HG03060 (cell line): Measurements from ENCODE around the gene KATNB1.
"Not testable (repeated sequence)": the region's sequence is repeated elsewhere in the genome, so short reads cannot be mapped to it uniquely, and the experiment has no call there.

ENCODE experiments used
- ATAC-seq: cut with Tn5 transposase; IDR thresholded peaks from one replicate; pipeline ENCODE4 v1.9.1; 2021; ENCODE audit warnings: low read depth, moderate number of reproducible peaks; ENCODE audit not compliant: unreplicated experiment

Gene KATNB1

DNA sequence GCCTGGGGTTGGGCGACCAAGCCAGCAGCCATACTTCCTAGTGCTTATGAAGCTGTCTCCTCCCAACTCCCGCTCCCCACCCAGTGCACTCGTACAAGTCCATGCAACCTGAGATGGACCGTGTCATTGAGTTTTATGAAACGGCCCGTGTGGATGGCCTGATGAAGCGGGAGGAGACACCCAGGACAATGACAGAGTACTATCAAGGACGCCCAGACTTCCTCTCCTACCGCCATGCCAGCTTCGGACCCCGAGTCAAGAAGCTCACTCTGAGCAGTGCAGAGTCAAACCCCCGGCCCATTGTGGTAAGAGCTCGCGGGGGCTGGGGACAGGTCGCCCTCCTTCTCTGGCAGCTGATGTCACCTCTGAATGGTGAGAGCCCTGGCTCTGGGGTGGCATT lies 11.0 kb upstream of the KATNB1 start:
- no peak for ATAC-seq

- no peak for ATAC-seq
Measured at GRCh38 chr16:57725151-57725550, 10.4 kb upstream of the KATNB1 start.

DNA sequence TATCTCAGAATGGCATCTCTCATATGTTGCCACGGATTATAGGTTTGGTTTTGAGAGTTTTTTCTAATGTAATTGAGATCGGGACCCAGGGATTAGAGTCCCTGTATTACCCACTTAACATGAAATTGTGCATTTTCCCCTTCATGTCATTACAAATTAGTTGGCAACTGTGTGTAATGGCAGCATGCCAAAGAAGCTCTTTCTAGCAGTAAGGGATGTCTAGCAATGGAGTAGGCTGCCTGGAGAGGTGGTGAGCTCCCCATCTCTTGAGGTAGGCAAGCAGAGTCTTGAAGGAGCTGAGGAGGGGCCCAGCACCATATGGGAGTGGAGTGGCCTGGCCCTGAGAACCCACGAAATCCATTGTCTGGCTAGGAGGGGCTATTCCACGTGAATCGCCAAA lies 10.0 kb upstream of the KATNB1 start:
- ATAC-seq, result no peak

GRCh38 chr16:57725976-57726375 lies 9.6 kb upstream of the KATNB1 start:
- ATAC-seq, result no peak

DNA sequence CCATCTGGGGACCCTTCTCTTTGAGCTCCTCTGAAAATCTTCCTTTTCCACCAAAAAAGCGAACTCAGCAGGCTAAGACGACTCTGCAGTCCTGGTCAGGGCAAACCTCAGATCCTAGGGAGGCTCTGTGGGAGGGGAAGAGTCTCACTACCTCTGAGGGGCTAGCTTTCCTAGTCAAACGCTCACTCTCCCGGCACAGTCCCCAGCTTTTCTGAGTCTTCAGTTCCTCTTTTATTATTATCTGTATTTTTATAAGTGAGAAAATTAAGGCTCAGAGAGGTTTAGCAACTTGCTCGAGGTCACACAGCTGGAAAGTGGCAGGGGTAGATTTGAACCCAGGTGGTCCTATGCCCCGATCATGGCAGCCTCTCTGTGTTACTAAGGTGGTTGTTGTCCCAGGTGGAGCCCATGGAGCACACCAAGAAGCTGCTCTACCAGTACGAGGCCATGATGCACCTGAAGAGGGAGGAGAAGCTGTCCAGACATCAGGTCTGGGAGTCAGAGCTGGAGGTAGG lies 9.1 kb upstream of the KATNB1 start:
- ATAC-seq, result no peak

- ATAC-seq, result no peak
Measured at GRCh38 chr16:57727610-57728009, 8.0 kb upstream of the KATNB1 start.

GRCh38 chr16:57728336-57729181 lies 7.0 kb upstream of the KATNB1 start:
- ATAC-seq, result no peak

DNA sequence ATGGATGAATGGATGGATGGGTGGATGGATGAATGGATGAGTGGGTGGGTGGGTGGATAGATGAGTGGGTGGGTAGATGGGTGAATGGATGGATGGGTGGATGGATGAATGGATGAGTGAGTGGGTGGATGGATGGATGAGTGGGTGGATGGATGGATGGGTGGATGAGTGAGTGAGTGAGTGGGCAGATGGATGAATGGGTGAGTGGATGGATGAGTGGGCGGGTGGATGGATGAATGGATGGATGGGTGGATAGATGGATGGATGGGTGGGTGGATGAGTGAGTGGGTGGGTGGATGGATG lies 6.4 kb upstream of the KATNB1 start:
- ATAC-seq, result no peak

DNA sequence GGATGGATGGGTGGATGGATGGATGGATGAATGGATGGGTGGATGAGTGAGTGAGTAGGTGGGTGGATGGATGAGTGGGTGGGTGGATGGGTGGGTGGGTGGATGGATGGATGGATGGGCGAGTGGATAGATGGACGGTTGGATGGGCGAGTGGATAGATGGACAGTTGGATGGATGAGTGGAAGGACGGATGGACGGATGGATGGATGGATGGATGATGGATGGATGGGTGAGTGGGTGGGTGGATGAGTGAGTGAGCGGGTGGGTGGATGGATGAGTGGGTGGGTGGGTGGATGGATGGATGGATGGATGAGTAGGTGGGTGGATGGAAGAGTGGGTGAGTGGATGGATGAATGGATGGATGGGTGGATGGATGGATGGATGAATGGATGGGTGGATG lies 5.7 kb upstream of the KATNB1 start:
- ATAC-seq, result not testable (repeated sequence)

DNA sequence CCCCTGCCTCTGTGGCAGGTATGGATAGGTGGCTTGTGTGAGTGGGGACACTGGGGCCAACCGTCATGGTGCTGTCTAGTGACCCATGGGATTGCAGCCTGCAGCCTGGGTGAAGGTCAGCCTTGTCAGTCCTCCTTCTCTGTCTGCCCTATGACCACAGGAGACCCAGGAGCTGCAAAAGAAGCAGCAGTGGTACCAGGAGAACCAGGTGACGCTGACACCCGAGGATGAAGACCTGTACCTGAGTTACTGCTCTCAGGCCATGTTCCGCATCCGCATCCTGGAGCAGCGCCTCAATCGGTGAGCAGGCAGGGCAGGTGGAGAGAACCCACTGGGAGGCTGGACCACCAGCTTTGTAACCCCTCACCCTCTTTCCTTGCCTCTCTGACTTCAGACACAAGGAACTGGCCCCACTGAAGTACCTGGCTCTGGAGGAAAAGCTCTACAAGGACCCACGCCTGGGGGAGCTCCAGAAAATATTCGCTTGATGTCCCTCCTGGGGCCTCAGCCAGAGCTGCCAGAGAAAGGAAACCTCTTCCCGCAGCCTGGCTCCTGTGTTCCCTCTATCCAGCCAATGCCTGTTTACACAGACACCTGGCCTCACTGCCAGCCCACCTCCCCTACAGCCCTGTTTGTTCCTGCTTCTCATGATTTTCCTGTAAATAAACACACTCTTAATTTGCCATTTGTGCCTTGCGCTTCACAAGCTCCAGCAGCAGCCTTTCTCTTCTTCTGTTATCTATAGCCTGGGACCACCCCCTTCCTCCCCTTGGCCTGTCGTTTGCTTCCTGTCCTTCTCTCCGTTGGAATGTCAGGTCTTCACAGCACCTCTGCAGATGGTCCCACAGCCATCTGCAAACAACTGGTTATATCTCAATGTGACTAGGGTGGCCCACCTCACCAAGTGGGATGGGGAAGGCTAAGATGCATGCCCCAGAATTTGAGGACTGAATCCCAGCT lies 4.5 kb upstream of the KATNB1 start:
- no peak for ATAC-seq

DNA sequence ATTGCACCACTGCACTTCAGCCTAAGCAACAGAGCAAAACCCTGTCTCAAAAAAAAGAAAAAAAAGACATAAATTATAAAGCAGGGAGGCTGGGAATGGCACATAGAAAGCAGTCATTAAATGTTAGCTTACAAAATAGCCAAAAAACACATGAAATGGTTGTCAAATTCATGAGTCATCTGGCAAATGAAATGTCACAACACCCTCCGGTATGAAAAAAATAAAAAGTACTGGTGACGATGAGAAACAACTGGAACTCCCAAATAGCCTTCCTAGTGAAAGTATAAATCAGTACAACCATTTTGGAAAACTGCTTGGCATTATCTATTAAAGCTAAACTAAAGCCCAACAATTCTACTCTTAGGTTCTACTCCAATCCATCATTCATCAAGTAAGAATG lies 3.5 kb upstream of the KATNB1 start:
- ATAC-seq, result no peak

- ATAC-seq, result no peak
Measured at GRCh38 chr16:57732714-57733113, 2.9 kb upstream of the KATNB1 start.

DNA sequence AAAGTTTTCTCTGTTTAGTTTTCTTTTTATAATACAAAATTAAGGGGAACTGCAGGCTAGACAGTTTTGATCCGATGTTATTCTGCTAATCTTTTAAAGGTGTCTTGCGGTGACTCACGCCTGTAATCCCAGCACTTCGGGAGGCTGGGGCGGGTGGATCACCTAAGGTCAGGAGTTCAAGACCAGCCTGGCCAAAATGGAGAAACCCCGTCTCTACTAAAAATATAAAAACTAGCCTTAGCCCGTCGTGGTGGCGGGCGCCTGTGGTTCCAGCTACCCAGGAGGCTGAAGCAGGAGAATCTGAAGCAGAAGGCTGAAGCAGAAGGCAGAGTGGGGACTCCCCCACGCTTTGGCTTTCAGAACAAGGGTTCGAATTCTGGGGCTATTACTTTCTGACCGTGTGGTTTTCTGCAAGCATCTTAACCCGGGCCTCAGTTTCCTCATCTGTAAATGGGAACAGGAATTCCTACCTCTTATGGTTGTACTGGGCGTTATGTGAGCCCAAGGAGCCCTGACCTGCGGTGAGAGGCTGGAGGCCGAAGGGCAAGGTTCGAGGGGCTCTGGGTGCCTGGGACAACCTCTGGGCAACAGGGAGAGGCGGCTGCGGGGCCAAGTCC lies 1.2 kb upstream of the KATNB1 start:
- no peak for ATAC-seq

DNA sequence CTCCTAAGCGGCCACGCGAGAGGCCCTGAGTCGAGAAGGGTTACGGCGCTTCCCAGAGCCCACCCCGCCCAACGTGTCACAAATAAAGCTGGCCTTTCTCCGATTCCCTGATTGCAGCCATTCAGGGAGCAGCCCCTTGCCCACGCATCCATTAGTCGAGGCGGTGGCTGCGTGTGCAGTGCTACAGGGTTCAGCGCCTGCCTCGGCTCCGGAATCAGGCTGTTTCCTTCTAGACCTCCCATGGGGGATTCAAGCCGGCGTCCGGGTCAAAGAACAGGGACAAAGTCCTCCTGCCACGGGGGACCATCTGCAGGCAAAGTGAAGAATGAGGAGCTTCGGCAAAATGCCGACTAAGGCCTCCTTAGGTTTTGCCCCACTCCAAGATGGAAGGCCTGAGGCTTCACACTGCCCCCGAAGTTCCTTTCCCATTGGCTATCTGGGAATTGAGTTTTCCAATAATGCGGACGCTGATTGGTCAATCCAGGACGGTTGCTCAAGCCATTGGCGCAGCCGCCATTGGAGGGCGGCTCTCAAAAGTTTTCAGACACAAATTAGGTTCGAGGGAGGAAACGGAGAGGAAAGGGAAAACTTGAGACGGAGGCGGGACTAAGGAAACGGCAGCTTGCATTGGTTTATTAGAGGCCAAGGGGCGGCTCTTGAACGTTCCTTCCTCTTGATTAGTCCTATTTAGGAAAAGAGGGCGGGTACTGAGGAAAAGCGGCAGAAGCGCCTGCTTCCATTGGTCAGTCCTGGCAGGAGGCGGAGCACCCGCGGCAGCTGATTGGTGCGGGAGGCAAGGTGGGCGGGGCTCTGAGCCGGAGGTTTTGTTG lies 430 bp upstream of the KATNB1 start:
- ATAC-seq, result peak; percentile 88

DNA sequence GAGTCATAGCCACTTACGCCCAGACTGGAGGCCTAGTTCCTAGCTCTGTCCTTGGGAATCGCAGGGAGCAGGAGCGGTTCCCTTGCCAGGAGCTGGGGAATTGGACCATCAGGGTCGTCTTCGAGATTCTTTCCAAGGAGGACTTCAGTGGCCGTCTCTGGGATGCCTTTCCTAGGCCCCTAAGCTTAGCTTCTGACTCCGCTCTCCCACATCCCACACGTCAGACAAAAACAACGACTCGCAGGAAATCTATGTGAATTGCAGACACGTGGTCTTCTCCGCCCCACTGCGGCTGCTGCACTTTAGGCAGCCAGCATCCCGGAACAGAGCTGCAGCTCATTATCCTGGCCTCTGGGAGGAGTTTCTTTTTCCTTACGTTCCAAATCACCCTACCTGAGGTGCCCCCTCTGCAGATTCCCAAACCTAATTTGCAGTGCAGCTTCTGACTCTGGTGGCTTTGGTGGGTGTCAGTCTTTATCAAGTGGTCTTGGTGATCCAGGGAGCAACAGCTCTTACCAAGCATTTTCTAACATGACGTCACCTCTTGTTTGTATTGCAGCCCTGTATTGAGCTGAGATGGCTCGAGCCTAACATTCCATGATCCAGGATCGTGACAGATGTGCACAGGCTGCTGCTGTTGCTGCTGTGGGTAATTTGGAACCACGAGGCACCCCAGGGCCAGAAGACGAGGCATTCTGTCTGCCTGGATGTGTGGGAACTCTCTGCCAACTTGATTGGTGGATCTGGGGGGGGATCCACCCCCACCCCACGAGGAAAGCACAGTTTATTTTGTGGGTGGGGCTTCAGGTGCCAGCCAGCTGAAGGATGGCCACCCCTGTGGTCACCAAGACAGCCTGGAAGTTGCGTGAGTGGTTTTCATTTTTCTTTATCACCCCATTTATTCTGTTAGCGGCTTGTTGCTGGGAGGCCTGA lies 1.1 kb downstream of the KATNB1 start:
- ATAC-seq, result no peak

- ATAC-seq, result no peak
Measured at GRCh38 chr16:57738844-57739243, 3.3 kb downstream of the KATNB1 start.

- no peak for ATAC-seq
Measured at GRCh38 chr16:57739756-57740422, 4.3 kb downstream of the KATNB1 start.

- ATAC-seq, result no peak
Measured at GRCh38 chr16:57740423-57741071, 5.0 kb downstream of the KATNB1 start.
